ENCODE results near the gene ALG12. TPM values are rescaled to one million over a fixed set of nuclear protein-coding genes. Genes with fewer than 3 reads are reported as not detected.

Gene ALG12
- total RNA-seq, 2 donors from 2014 or later = 19.7 to 26.2 TPM

DNA sequence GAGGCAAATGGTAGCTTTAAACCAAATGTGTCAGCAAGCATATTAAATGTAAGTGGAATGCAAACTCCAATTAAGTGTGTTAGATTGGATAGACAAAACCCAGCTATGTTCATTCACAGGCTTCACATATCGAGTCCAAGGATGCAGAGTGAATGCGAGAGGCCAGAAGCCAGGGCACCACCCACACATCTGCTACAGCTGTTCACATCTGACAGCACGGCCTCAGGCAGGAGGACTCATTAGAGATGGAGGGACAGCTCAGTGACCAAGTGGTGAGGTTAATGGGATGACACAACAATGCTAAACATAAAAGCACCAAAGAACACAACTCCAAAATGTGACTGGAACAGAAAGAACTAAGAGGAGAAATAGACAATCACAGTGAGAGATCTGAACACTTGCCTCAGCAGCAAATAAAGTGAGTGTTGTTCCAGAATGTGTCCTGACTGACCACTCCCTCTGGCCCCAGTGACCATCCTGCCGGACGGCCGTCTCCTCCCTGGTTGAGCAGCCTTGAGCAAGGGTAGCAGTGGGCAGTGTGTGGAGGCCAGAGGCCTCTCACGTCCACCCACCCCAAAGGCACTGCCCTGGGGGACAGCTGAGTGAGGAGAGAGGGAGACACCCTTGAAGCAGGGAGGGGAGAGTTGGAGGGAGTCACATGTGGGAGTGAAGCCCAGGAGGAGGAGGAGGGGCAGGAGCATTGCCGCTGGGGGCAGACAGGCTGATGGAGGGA is 23.8 kb downstream of the ALG12 start:
- no peak for TF ChIP-seq CTCF (conservative IDR thresholded peaks at IDR 0.05)
- H3K27me3 ChIP-seq (ENCODE audit: control insufficient read depth, insufficient read depth, low read length, poor library complexity, severe bottlenecking) = no peaks in the 10 kb centered on the region
- Mint-ChIP-seq H3K4me3 (no peak overlapping the region), H3K9me3 (peaks cover 60% of the 10 kb centered on the region), H3K27ac (no peak overlapping the region), H3K4me1 (no peaks in the 10 kb centered on the region), H3K27me3 (ENCODE audit: insufficient read depth) (no peaks in the 10 kb centered on the region), H3K36me3 (ENCODE audit: low read depth) (peaks cover 60% of the 10 kb centered on the region)
- H3K9ac ChIP-seq (ENCODE audit: extremely low read depth, low read length, poor library complexity, severe bottlenecking) = no peak overlapping the region
- peaks cover 30% of the 10 kb centered on the region for H3K9me3 ChIP-seq (ENCODE audit: control insufficient read depth, low read length)
- no peak overlapping the region for H3K4me3 ChIP-seq (ENCODE audit: low read length)
- no peak overlapping the region for H3K27ac ChIP-seq (ENCODE audit: low read depth, low read length)
- 96% methylated on average over 7 of the region's 8 CpGs; no CpG with 5 or more reads in 1 of the 2 experiments for WGBS, 2 experiments (ENCODE audit: insufficient coverage in 1 of 2, insufficient read length in 1 of 2)
- H3K36me3 ChIP-seq (ENCODE audit: control insufficient read depth, insufficient read depth, low read length) = peaks cover 21% of the 10 kb centered on the region
- no peaks in the 10 kb centered on the region for H3K4me1 ChIP-seq (ENCODE audit: control insufficient read depth, insufficient read depth, low read length)
- DNase-seq = no peak

DNA sequence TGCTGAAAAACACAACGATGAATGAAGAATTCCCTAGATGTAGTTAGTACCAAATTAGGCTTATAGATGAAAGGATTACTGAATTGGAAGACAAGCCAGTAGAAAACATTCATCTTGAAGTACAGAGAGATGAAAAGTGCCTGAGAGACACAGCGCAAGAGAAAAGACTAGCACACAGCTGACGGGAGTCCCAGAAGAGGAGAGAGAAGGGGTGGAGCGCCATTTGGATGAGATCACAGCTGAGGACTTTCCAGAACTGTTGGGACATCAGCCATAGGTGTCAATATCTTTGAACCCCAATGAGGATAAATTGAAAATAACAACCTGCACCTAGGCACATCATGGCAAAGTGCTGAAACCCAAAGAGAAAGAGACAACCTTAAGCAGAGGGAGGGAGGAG is 25.2 kb downstream of the ALG12 start:
- Mint-ChIP-seq H3K27me3 (ENCODE audit: insufficient read depth) (no peaks in the 10 kb centered on the region), H3K4me1 (no peaks in the 10 kb centered on the region), H3K27ac (no peak overlapping the region), H3K9me3 (peaks cover 58% of the 10 kb centered on the region), H3K4me3 (no peak overlapping the region), H3K36me3 (ENCODE audit: low read depth) (peaks cover 68% of the 10 kb centered on the region)
- Histone ChIP-seq H3K27me3 (ENCODE audit: control insufficient read depth, insufficient read depth, low read length, poor library complexity, severe bottlenecking) (no peaks in the 10 kb centered on the region), H3K27ac (ENCODE audit: low read depth, low read length) (no peak overlapping the region), H3K9ac (ENCODE audit: extremely low read depth, low read length, poor library complexity, severe bottlenecking) (no peak overlapping the region), H3K4me1 (ENCODE audit: control insufficient read depth, insufficient read depth, low read length) (no peaks in the 10 kb centered on the region), H3K36me3 (ENCODE audit: control insufficient read depth, insufficient read depth, low read length) (peaks cover 35% of the 10 kb centered on the region), H3K4me3 (ENCODE audit: low read length) (no peak overlapping the region), H3K9me3 (ENCODE audit: control insufficient read depth, low read length) (peaks cover 45% of the 10 kb centered on the region)
- DNase-seq = no peak
- no peak for TF ChIP-seq CTCF (conservative IDR thresholded peaks at IDR 0.05)
- 81% methylated on average over 4 of the region's 4 CpGs for WGBS, 2 experiments (ENCODE audit: insufficient coverage in 1 of 2, insufficient read length in 1 of 2)

DNA sequence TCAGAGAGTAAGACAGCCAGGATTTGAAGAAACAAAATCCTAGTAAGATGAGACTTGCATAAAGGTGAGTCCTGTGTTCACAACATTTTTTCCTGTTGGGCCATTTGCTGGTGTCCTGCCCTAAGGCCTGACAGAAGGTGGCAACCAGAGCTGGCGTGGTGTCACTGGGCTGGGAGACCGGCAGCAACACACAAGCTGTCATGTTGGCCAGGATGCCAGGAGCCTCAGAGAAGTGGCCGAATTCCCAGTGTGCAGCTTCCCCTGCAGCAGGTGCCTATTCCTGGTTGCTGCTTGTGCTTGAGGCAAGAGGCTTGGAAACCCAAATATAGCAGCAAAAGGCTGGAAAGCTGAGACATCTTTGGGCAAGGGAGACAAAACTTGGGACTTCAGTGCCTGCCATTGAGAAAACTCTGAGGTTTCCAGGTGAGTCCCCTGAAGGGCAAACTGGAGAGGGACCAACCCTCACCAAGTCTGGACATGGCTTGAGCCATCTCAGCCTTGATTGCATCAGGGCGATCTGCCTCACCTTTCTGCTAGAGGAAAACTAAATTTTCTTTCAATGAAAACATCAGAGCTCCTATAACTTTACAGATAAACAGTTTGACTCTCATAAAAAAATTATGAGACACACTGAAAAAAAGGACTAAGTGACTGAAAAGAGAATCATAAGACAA is 25.9 kb downstream of the ALG12 start:
- Histone ChIP-seq H3K36me3 (ENCODE audit: control insufficient read depth, insufficient read depth, low read length) (peaks cover 42% of the 10 kb centered on the region), H3K27ac (ENCODE audit: low read depth, low read length) (no peak overlapping the region), H3K27me3 (ENCODE audit: control insufficient read depth, insufficient read depth, low read length, poor library complexity, severe bottlenecking) (no peaks in the 10 kb centered on the region), H3K4me3 (ENCODE audit: low read length) (no peak overlapping the region), H3K9me3 (ENCODE audit: control insufficient read depth, low read length) (peaks cover 50% of the 10 kb centered on the region), H3K9ac (ENCODE audit: extremely low read depth, low read length, poor library complexity, severe bottlenecking) (no peak overlapping the region), H3K4me1 (ENCODE audit: control insufficient read depth, insufficient read depth, low read length) (no peaks in the 10 kb centered on the region)
- 87 to 100% methylated on average over 4 of the region's 4 CpGs for WGBS, 2 experiments (ENCODE audit: insufficient coverage in 1 of 2, insufficient read length in 1 of 2)
- Mint-ChIP-seq H3K27me3 (ENCODE audit: insufficient read depth) (no peaks in the 10 kb centered on the region), H3K4me1 (no peaks in the 10 kb centered on the region), H3K9me3 (peaks cover 57% of the 10 kb centered on the region), H3K36me3 (ENCODE audit: low read depth) (peaks cover 75% of the 10 kb centered on the region), H3K27ac (no peak overlapping the region), H3K4me3 (no peak overlapping the region)
- TF ChIP-seq CTCF (conservative IDR thresholded peaks at IDR 0.05) = no peak
- DNase-seq = no peak

Measured in endodermal cell (in vitro differentiated cells).